HepG2 (cell line): Measurements from ENCODE around the gene ZNF318. TPM values are rescaled to one million over a fixed set of nuclear protein-coding genes. Genes with fewer than 3 reads are reported as not detected.

ENCODE experiments used
- ADNP ChIP-seq: sonication (generic); formaldehyde crosslinking; IDR thresholded peaks from 2 replicates; pipeline ENCODE4 v1.4.0; 2020; ENCODE audit warnings: missing genetic modification reagents
- CEBPG ChIP-seq: IDR thresholded peaks from 2 replicates; pipeline ENCODE4 v1.6.1; 2016
- DDIT3 ChIP-seq: sonication (generic); formaldehyde crosslinking; IDR thresholded peaks from 2 replicates; pipeline ENCODE4 v1.4.0; 2020; ENCODE audit warnings: mild to moderate bottlenecking, missing genetic modification reagents
- ETV6 ChIP-seq: sonication (generic); formaldehyde crosslinking; conservative IDR thresholded peaks from 2 replicates; pipeline ENCODE4 v1.4.0; 2020; ENCODE audit warnings: missing genetic modification reagents
- GABPB1 ChIP-seq: IDR thresholded peaks from 2 replicates; pipeline ENCODE4 v1.6.1; 2016; ENCODE audit warnings: mild to moderate bottlenecking, missing genetic modification reagents, moderate library complexity, missing compliant biosample characterization
- HOXA7 ChIP-seq: sonication (generic); formaldehyde crosslinking; IDR thresholded peaks from 2 replicates; pipeline ENCODE4 v1.8.1; 2022; ENCODE audit warnings: mild to moderate bottlenecking, missing genetic modification reagents, moderate library complexity
- JDP2 ChIP-seq: sonication (generic); formaldehyde crosslinking; IDR thresholded peaks from 2 replicates; pipeline ENCODE4 v1.8.1; 2022; ENCODE audit warnings: missing genetic modification reagents, borderline replicate concordance
- NR2F1 ChIP-seq, 2 experiments: fragments of 450-650 bp in 1 of 2; formaldehyde crosslinking in 1 of 2; IDR thresholded peaks; 2 replicates each; pipeline versions ENCODE4 v1.5.0 to v1.6.1; 2016 to 2020; ENCODE audit warnings: mild to moderate bottlenecking in 1 of 2, missing compliant biosample characterization in 1 of 2, missing genetic modification reagents in 1 of 2, moderate library complexity in 1 of 2
- TEF ChIP-seq: sonication (generic); formaldehyde crosslinking; IDR thresholded peaks from 2 replicates; pipeline ENCODE4 v1.5.0; 2020; ENCODE audit warnings: missing genetic modification reagents
- XBP1 ChIP-seq: sonication (generic); formaldehyde crosslinking; IDR thresholded peaks from 2 replicates; pipeline ENCODE4 v1.5.0; 2020; ENCODE audit warnings: missing genetic modification reagents
- XRCC5 ChIP-seq: fragments of 200-400 bp; formaldehyde crosslinking; optimal IDR thresholded peaks from 2 replicates; pipeline ENCODE3; 2017; ENCODE audit warnings: mild to moderate bottlenecking, low read length
- ZFP37 ChIP-seq: sonication (generic); formaldehyde crosslinking; IDR thresholded peaks from 2 replicates; pipeline ENCODE4 v1.4.0; 2020; ENCODE audit warnings: missing genetic modification reagents, borderline replicate concordance
- ZNF253 ChIP-seq: sonication (generic); formaldehyde crosslinking; IDR thresholded peaks from 2 replicates; pipeline ENCODE4 v1.8.0; 2022; ENCODE audit warnings: mild to moderate bottlenecking, missing genetic modification reagents, borderline replicate concordance
- ZNF275 ChIP-seq: sonication (generic); formaldehyde crosslinking; IDR thresholded peaks from 2 replicates; pipeline ENCODE4 v1.8.0; 2022; ENCODE audit warnings: missing genetic modification reagents, mild to moderate bottlenecking, inconsistent platforms, borderline replicate concordance
- ZNF33B ChIP-seq: sonication (generic); formaldehyde crosslinking; IDR thresholded peaks from 2 replicates; pipeline ENCODE4 v1.5.1; 2020; ENCODE audit warnings: mild to moderate bottlenecking, missing genetic modification reagents
- ZNF382 ChIP-seq: sonication (generic); formaldehyde crosslinking; IDR thresholded peaks from 2 replicates; pipeline ENCODE4 v1.5.0; 2020; ENCODE audit warnings: missing genetic modification reagents, mild to moderate bottlenecking, borderline replicate concordance
- ZNF407 ChIP-seq: sonication (generic); formaldehyde crosslinking; IDR thresholded peaks from one replicate; pipeline ENCODE4 v1.5.1; 2020; ENCODE audit warnings: mild to moderate bottlenecking, missing genetic modification reagents; ENCODE audit errors: not compliant biosample characterization
- polyA plus RNA-seq, 8 experiments: library from polyadenylated mRNA; depleted of rRNA in 3 of 8; stranded (reverse) in 7 of 8; unstranded in 1 of 8; fragments of >200 nt; fragmentation: Illumina TruSeq in 4 of 8; extraction: Trizol in 4 of 8; gene quantifications; 2 replicates each; pipeline versions ENCODE4 v1.2.1 to v1.2.3, GENCODE V29; 2011 to 2016; ENCODE audit warnings: low read depth in 4 of 8, missing spikeins in 1 of 8, mixed read lengths in 1 of 8; ENCODE audit not compliant: insufficient read depth in 1 of 8
- total RNA-seq, 5 experiments: library from RNA; depleted of rRNA; stranded (reverse); fragments of >200 nt; fragmentation: Illumina TruSeq; extraction: Trizol; gene quantifications; 2 replicates each; pipeline ENCODE4 v1.2.3, GENCODE V29; 2016; ENCODE audit warnings: low read depth in 1 of 5

The ZNF318 gene
- total and polyA plus RNA-seq, 2 of the 13 experiments (the other 11 are each of a cell fraction or from before 2014, with no cell fraction given): 13.0 to 14.5 TPM

- TF ChIP-seq ZNF407 (CRISPR knock-in tag) (no peak), GABPB1 (CRISPR knock-in tag) (peak; percentile 67; the same call in 1 of the 2 replicates), ETV6 (CRISPR knock-in tag) (no peak), ZNF33B (CRISPR knock-in tag) (no peak), CEBPG (CRISPR knock-in tag) (no peak), XBP1 (no peak), ADNP (CRISPR knock-in tag) (peak; percentile 23; the same call in 1 of the 2 replicates), DDIT3 (CRISPR knock-in tag) (no peak), TEF (no peak), ZNF275 (CRISPR knock-in tag) (no peak; the same call in 1 of the 2 replicates), HOXA7 (CRISPR knock-in tag) (no peak), ZNF253 (CRISPR knock-in tag) (no peak; the same call in 1 of the 2 replicates), NR2F1 (CRISPR knock-in tag; IDR thresholded peaks at IDR 0.05) (no peak), JDP2 (no peak), ZNF382 (CRISPR knock-in tag) (no peak), ZFP37 (CRISPR knock-in tag) (no peak), XRCC5 (peak; percentile 74)
Measured at GRCh38 chr6:43308101-43308989, 61.1 kb downstream of the ZNF318 start, which contains the start of gene CRIP3 (continued).
